T-helper 1 cell treated with Interleukin-12 subunit alpha and Interleukin-12 subunit beta and Interleukin-4 antibody, amounts not matched to agents 30 μg/mL and 1 μg/mL, for 36 hours (primary cell): ENCODE data around the gene HOXA13.

Source experiments
- H3K27ac Mint-ChIP-seq: one replicate; pipeline ENCODE4 v1.8.0; 2021; ENCODE audit warnings: mild to moderate bottlenecking, mixed read lengths
- H3K27me3 Mint-ChIP-seq: one replicate; pipeline ENCODE4 v1.8.0; 2021; ENCODE audit warnings: low read depth, mixed read lengths
- H3K36me3 Mint-ChIP-seq: one replicate; pipeline ENCODE4 v1.8.0; 2021; ENCODE audit warnings: low read depth, mixed read lengths
- H3K4me1 Mint-ChIP-seq: one replicate; pipeline ENCODE4 v1.8.0; 2021; ENCODE audit warnings: low read depth, mixed read lengths
- H3K4me3 Mint-ChIP-seq: one replicate; pipeline ENCODE4 v1.8.0; 2021; ENCODE audit warnings: mild to moderate bottlenecking, moderate library complexity, mixed read lengths
- H3K9me3 Mint-ChIP-seq: one replicate; pipeline ENCODE4 v1.8.0; 2021; ENCODE audit warnings: mixed read lengths

Gene HOXA13

DNA sequence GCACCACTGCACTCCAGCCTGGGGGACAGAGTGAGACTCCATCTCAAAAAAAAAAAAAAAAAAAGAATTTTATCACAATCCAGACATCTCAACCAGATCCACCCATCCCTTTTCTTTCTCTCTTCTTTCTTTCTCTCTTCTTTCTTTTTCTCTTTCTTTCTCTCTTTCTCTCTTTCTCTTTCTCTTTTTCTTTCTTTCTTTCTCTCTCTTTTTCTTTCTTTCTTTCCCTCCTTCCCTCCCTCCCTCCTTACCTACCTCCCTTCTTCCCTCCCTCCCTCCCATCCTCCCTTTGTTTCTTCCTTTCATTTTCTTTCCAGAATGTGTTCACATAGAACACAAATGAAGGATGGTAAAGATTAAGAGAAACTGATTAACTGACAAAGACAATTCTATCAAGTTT is 18.1 kb upstream of the HOXA13 start:
- H3K27ac Mint-ChIP-seq = no peak overlapping the region
- H3K4me3 Mint-ChIP-seq = no peak overlapping the region
- no peaks in the 10 kb centered on the region for H3K36me3 Mint-ChIP-seq
- H3K27me3 Mint-ChIP-seq = peaks cover 87% of the 10 kb centered on the region
- H3K9me3 Mint-ChIP-seq = no peaks in the 10 kb centered on the region
- peaks cover 2% of the 10 kb centered on the region for H3K4me1 Mint-ChIP-seq

DNA sequence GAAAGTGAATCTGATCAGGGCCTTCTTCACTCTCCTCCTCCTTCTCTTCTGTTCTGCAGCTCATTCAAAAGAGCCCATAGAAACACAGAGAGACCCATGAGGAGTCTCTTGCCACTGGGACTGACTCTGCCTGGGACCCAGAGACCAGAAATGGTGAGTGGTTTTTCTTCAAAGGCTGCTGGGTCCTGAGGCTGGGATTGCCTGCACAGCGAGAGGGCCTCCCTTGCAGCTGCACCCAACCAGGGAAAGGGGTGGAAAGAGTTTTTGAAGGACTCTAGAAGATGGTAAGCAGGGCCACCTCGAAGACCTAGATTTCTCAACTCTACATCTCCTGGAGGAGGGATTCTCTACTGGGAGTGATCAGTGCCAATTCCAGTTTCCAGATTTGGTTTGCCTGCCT is 15.5 kb upstream of the HOXA13 start:
- Mint-ChIP-seq H3K9me3 (no peaks in the 10 kb centered on the region), H3K4me3 (no peak overlapping the region), H3K4me1 (peaks cover 2% of the 10 kb centered on the region), H3K36me3 (no peaks in the 10 kb centered on the region), H3K27ac (no peak overlapping the region), H3K27me3 (peaks cover 89% of the 10 kb centered on the region)

DNA sequence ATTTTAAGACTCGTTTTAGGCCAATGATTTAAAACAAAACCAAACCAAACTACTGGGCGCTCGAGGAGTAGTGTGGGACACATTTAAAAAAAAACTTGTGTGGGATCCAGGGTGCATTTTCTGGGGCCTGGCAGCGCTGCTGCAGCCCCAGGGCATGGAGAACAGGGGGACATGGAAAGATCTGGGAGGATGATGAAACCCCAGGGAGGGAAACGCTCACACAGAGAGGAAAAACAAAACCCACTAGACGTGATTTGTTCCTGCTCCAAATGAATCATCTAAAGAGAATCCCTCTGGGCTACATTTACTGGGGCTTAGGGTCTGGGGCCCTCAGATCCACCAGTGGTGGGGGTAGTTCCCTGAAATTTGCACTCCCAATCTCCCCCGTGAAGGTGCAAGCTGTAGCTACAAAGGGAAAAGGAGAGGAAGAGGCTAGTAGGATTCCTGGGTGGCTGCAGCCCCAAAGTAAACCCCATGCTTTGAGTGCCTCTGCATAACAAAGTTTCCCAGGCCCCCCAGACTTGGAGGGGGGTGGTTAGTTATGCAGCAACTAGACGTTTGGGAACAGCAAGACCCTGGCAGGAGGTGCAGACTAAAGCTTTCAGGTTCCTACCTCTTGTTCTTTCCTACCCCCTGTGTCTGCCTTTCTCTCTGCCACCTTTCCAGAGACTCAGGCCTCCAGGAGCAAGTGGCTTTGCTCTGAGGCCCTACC is 14.5 kb upstream of the HOXA13 start:
- Mint-ChIP-seq H3K36me3 (no peaks in the 10 kb centered on the region), H3K9me3 (no peaks in the 10 kb centered on the region), H3K4me1 (peaks cover 6% of the 10 kb centered on the region), H3K27ac (no peak overlapping the region), H3K27me3 (peaks cover 89% of the 10 kb centered on the region), H3K4me3 (no peak overlapping the region)

GRCh38 chr7:27213433-27214238 is 13.7 kb upstream of the HOXA13 start:
- Mint-ChIP-seq H3K4me1 (peaks cover 6% of the 10 kb centered on the region), H3K4me3 (no peak overlapping the region), H3K27ac (no peak overlapping the region), H3K27me3 (peaks cover 89% of the 10 kb centered on the region), H3K9me3 (no peaks in the 10 kb centered on the region), H3K36me3 (no peaks in the 10 kb centered on the region)

GRCh38 chr7:27212497-27213432 is 12.9 kb upstream of the HOXA13 start:
- Mint-ChIP-seq H3K9me3 (no peaks in the 10 kb centered on the region), H3K27ac (no peak overlapping the region), H3K4me3 (no peak overlapping the region), H3K36me3 (no peaks in the 10 kb centered on the region), H3K27me3 (peaks cover 92% of the 10 kb centered on the region), H3K4me1 (peaks cover 6% of the 10 kb centered on the region)

GRCh38 chr7:27211764-27212204 is 11.9 kb upstream of the HOXA13 start:
- Mint-ChIP-seq H3K36me3 (no peaks in the 10 kb centered on the region), H3K27ac (no peak overlapping the region), H3K4me3 (no peak overlapping the region), H3K27me3 (peaks cover 94% of the 10 kb centered on the region), H3K9me3 (no peaks in the 10 kb centered on the region), H3K4me1 (peaks cover 6% of the 10 kb centered on the region)

- Mint-ChIP-seq H3K4me3 (no peak overlapping the region), H3K36me3 (no peaks in the 10 kb centered on the region), H3K27me3 (peaks cover 94% of the 10 kb centered on the region), H3K9me3 (no peaks in the 10 kb centered on the region), H3K27ac (no peak overlapping the region), H3K4me1 (peaks cover 6% of the 10 kb centered on the region)
These were observed 11.2 kb upstream of the HOXA13 start for GRCh38 chr7:27211084-27211446.

DNA sequence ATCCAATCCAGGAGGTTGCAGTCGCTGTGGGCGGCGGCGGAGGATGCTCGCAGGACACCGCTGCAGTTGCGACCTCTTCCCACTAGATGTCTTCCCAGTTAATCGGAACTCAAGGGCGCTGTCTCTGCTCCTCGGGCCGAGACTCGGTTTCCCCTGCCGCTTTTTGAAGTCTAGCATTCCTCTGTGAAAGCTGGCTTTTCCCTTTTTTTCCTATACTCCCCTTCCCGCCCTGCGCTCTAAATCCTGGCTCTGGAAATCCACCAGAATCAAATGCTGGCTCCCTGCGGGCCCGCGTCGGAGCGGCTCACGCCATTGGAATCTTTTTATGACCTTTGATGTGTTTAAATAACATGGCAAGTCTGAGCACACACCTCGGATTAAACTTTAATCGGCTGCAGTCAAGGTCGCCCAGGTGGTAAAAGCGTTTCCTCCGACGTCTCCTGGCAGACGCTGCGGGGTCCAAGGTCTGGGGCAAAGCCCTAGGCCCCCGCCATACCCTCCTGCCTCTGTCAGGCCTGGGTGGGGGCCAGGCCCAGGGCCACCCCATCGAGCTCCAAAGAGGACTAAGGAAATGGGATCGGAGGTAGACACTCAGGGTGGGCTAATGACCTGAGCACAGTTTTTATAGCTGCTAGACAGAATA is 10.7 kb upstream of the HOXA13 start:
- Mint-ChIP-seq H3K4me3 (no peak overlapping the region), H3K27ac (no peak overlapping the region), H3K27me3 (peaks cover 94% of the 10 kb centered on the region), H3K36me3 (no peaks in the 10 kb centered on the region), H3K4me1 (peaks cover 7% of the 10 kb centered on the region), H3K9me3 (no peaks in the 10 kb centered on the region)

DNA sequence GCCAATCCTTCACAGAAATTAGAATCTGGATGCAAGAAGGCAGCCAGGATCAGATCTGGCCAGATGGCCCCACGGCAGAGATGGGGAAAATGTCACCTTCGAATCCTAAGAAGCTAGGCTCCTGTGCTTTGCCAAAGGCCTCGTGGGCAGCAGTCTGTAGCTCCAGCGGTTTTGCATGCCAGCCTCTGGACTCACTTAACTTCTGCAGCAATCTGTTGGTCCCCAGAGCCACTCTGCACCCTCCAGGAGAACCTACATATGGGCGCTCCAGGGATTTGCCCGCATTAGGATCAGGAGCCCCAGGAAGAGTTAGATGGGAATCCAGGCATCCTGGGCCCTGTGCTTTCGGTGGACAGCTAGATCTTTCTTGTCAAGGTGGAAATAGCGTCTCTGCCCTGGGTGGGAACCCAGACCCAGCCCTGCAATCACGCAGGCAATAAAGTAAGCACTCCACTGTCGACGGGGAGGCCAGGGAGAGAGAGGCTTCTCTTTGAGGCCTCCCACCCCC is 10.1 kb upstream of the HOXA13 start:
- no peaks in the 10 kb centered on the region for H3K36me3 Mint-ChIP-seq
- no peak overlapping the region for H3K4me3 Mint-ChIP-seq
- H3K9me3 Mint-ChIP-seq = no peaks in the 10 kb centered on the region
- peaks cover 9% of the 10 kb centered on the region for H3K4me1 Mint-ChIP-seq
- H3K27me3 Mint-ChIP-seq = peaks cover 93% of the 10 kb centered on the region
- no peak overlapping the region for H3K27ac Mint-ChIP-seq

DNA sequence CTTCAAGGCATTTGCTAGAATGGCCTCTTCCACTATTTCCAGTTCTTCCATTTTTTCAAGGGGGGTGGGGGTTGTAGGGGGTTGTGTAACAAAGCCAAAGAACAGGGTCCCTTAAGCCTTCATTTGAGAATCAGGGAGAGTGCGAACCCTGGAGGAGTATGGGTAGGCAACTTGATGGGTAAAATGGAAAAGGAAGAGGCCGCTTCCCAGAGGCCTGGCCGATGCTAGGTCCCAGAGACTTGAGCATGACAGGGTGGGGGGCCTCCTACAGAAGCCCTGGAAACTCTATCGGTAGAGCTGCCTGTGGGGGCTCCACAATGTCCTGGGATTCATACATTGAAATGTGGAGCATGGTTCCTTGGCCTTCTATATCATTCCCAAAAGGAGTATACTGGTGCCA is 9.1 kb upstream of the HOXA13 start:
- no peak overlapping the region for H3K4me3 Mint-ChIP-seq
- peaks cover 9% of the 10 kb centered on the region for H3K4me1 Mint-ChIP-seq
- peaks cover 93% of the 10 kb centered on the region for H3K27me3 Mint-ChIP-seq
- no peaks in the 10 kb centered on the region for H3K9me3 Mint-ChIP-seq
- H3K27ac Mint-ChIP-seq = no peak overlapping the region
- H3K36me3 Mint-ChIP-seq = no peaks in the 10 kb centered on the region

GRCh38 chr7:27207348-27207985 is 7.6 kb upstream of the HOXA13 start:
- H3K36me3 Mint-ChIP-seq = no peaks in the 10 kb centered on the region

GRCh38 chr7:27205325-27206280 is 5.7 kb upstream of the HOXA13 start:
- H3K36me3 Mint-ChIP-seq = no peaks in the 10 kb centered on the region
- no peak overlapping the region for H3K4me3 Mint-ChIP-seq
- H3K27me3 Mint-ChIP-seq = peaks cover 96% of the 10 kb centered on the region
- peaks cover 14% of the 10 kb centered on the region for H3K4me1 Mint-ChIP-seq
- no peak overlapping the region for H3K27ac Mint-ChIP-seq
- H3K9me3 Mint-ChIP-seq = no peaks in the 10 kb centered on the region

More at GRCh38 chr7:27207348-27207985, 7.6 kb upstream of the HOXA13 start:
- peaks cover 96% of the 10 kb centered on the region for H3K27me3 Mint-ChIP-seq
- no peak overlapping the region for H3K27ac Mint-ChIP-seq
- no peaks in the 10 kb centered on the region for H3K9me3 Mint-ChIP-seq
- no peak overlapping the region for H3K4me3 Mint-ChIP-seq
- peaks cover 9% of the 10 kb centered on the region for H3K4me1 Mint-ChIP-seq

GRCh38 chr7:27204851-27205322 is 5.0 kb upstream of the HOXA13 start:
- Mint-ChIP-seq H3K36me3 (no peaks in the 10 kb centered on the region), H3K4me1 (peaks cover 9% of the 10 kb centered on the region), H3K4me3 (no peak overlapping the region), H3K9me3 (no peaks in the 10 kb centered on the region), H3K27me3 (peaks cover 93% of the 10 kb centered on the region), H3K27ac (no peak overlapping the region)
